Thoracic aorta (tissue), 2 donors: ENCODE results near the gene ERCC6L. TPM values are rescaled to one million over a fixed set of nuclear protein-coding genes. Genes with fewer than 3 reads are reported as not detected.

Source experiments
- ATAC-seq: fragments of 150-250 bp; one replicate; pipeline ENCODE4 v1.8.0; 2017; ENCODE audit warnings: low read depth; ENCODE audit not compliant: insufficient number of reproducible peaks, low FRiP score
- DNase-seq: peaks from one replicate; pipeline ENCODE4 v3.0.0-alpha.2; 2020; ENCODE audit warnings: low spot score
- H3K27ac ChIP-seq, 2 donors: fragments of 200-600 bp; sonication (generic); 1 replicate in 1 of 2; 2 replicates in 1 of 2; pipeline ENCODE4 v1.5.1; 2016; ENCODE audit warnings: mild to moderate bottlenecking in 2 of 2, moderate library complexity in 2 of 2
- H3K27me3 ChIP-seq: fragments of 200-600 bp; sonication (generic); replicated peaks from 2 replicates; pipeline ENCODE4 v1.6.0; 2016; ENCODE audit warnings: mild to moderate bottlenecking; ENCODE audit not compliant: insufficient read depth
- H3K36me3 ChIP-seq: fragments of 200-600 bp; sonication (generic); one replicate; pipeline ENCODE4 v1.5.1; 2016
- H3K4me1 ChIP-seq, 2 donors: fragments of 200-600 bp; sonication (generic); 1 replicate in 1 of 2; 2 replicates in 1 of 2; pipeline versions ENCODE4 v1.5.1 to v1.6.0; 2016; ENCODE audit warnings: low read depth in 2 of 2, mild to moderate bottlenecking in 1 of 2; ENCODE audit not compliant: control insufficient read depth in 1 of 2
- H3K4me3 ChIP-seq: fragments of 200-600 bp; sonication (generic); 2 replicates; pipeline ENCODE4 v1.5.1; 2016; ENCODE audit warnings: mild to moderate bottlenecking
- H3K9me3 ChIP-seq: fragments of 200-600 bp; sonication (generic); 2 replicates; pipeline ENCODE4 v1.5.1; 2016
- CTCF ChIP-seq: fragments of 200-600 bp; sonication (generic); IDR thresholded peaks from one replicate; pipeline ENCODE4 v1.5.1; 2019; ENCODE audit warnings: antibody characterized with exemption
- total RNA-seq, 2 donors: library from RNA; depleted of rRNA; stranded (reverse); fragments of >200 nt; gene quantifications; one replicate each; pipeline versions ENCODE4 v1.1.0 to v1.2.3, GENCODE V29; 2016

Gene ERCC6L
- total RNA-seq, 2 donors from 2014 or later: 0.41 TPM; not detected in 1

GRCh38 chrX:72247206-72247942 is 8.5 kb upstream of the ERCC6L start:
- TF ChIP-seq CTCF: no peak
- DNase-seq (no peak), ATAC-seq (no peak)
- Histone ChIP-seq H3K27ac (no peak overlapping the region), H3K9me3 (no peaks in the 10 kb centered on the region), H3K4me1 (no peaks in the 10 kb centered on the region), H3K27me3 (no peaks in the 10 kb centered on the region), H3K36me3 (no peaks in the 10 kb centered on the region), H3K4me3 (no peak overlapping the region)

DNA sequence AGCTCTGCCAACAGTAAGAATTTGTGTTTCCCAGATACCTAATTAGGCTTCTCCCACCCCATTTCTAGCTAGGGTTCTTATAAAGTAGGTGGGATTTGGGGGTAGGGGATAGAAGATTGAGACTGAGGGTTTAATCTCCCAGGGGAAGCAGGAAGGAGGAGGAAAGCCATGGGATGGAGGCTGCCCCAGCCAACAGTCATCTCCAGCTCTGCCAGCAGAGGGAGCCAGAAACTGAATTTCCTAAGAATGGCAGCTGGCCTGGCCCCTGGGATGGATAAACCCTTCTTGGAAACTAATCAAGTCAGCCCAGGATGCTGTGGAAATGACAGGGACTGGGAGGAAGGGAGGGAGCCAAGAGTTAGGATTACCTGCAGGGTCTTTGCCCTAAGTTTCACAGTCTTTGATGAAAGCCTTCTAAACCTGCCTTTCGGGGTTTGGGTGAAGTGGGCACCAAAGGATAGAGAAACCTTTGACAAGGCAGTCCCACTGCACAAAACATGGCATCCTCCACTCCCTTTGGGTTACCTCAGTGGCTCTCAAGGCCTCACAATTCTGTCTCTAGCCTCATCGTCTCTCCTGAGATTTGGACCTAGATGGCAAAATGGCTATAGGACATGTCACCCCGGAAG is 6.7 kb upstream of the ERCC6L start:
- DNase-seq (no peak), ATAC-seq (no peak)

DNA sequence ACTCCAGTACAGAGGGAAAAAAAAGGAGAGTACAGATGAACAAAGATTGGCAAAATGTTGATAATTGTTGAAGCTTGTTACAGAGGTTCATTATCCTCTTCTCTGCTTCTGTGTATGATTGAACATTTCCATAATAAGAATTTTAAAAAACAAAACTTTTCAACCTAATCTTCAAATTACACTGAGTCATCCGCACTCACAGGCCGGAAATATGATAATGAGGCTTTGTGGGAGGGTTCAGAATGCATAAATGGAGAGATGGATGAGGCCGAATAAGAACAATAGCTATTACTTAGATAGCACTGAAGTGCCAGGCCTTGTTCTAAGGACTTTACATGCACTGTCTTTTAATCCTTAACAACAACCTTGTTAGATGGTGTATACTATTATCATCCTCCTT is 4.6 kb upstream of the ERCC6L start:
- H3K27ac ChIP-seq: no peak overlapping the region
- no peaks in the 10 kb centered on the region for H3K27me3 ChIP-seq
- H3K4me1 ChIP-seq: no peaks in the 10 kb centered on the region
- H3K36me3 ChIP-seq: no peaks in the 10 kb centered on the region
- no peak for TF ChIP-seq CTCF
- DNase-seq (no peak), ATAC-seq (no peak)
- no peak overlapping the region for H3K4me3 ChIP-seq
- no peaks in the 10 kb centered on the region for H3K9me3 ChIP-seq

More for the DNA sequence above, 6.7 kb upstream of the ERCC6L start:
- Histone ChIP-seq H3K36me3 (no peaks in the 10 kb centered on the region), H3K27me3 (no peaks in the 10 kb centered on the region), H3K9me3 (no peaks in the 10 kb centered on the region), H3K4me1 (no peaks in the 10 kb centered on the region), H3K4me3 (no peak overlapping the region), H3K27ac (no peak overlapping the region)
- TF ChIP-seq CTCF: peak; percentile 49

DNA sequence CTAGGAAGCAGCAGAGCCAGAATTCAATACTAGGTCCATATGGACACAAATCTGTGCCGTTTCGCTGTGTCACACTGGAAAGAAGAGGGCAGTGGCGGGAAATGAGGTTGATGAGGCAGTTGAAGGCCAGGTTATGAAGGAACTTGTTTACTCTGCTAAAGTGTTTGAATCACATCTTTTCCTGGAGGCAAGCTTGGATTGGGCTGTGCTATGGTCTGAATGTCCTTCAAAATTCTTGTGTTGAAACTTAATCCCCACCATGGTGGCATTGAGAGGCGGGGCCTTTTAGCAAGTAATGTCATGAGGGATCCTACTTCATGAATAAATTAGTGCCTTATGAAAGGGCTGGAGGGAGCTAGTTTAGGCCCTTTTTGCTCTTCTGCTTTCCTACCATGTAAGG is 2.1 kb upstream of the ERCC6L start:
- Histone ChIP-seq H3K27me3 (no peaks in the 10 kb centered on the region), H3K4me3 (no peak overlapping the region), H3K27ac (no peak overlapping the region), H3K4me1 (no peaks in the 10 kb centered on the region), H3K9me3 (no peaks in the 10 kb centered on the region), H3K36me3 (no peaks in the 10 kb centered on the region)
- no peak for DNase-seq
- no peak for ATAC-seq
- TF ChIP-seq CTCF: no peak

DNA sequence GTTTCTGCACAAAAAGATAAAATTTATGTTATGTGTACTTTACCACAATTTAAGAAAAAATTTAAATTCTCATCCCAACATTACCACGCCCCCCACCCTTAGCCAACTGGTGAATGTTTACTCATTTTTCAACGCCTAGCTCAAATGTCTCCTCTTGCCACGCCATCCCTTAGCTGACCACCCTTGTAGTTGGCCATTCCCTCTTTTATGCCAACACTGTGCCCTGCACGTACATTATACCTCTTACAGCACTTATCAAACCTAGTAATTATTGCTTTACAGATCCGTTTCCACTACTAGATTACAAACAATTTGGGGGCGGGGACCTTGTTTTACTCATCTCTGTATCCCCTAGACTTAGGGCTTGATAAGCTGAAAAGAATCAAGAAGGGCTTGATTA is 644 bp downstream of the ERCC6L start:
- Histone ChIP-seq H3K4me1 (no peaks in the 10 kb centered on the region), H3K4me3 (no peak overlapping the region), H3K9me3 (no peaks in the 10 kb centered on the region), H3K36me3 (no peaks in the 10 kb centered on the region), H3K27ac (no peak overlapping the region), H3K27me3 (no peaks in the 10 kb centered on the region)
- TF ChIP-seq CTCF: no peak
- ATAC-seq (no peak), DNase-seq (no peak)
